ENCODE results near the gene MAP2K6.

Gene MAP2K6

GRCh38 chr17:69427486-69428197 is 13.1 kb downstream of the MAP2K6 start:
- no peak for DNase-seq

DNA sequence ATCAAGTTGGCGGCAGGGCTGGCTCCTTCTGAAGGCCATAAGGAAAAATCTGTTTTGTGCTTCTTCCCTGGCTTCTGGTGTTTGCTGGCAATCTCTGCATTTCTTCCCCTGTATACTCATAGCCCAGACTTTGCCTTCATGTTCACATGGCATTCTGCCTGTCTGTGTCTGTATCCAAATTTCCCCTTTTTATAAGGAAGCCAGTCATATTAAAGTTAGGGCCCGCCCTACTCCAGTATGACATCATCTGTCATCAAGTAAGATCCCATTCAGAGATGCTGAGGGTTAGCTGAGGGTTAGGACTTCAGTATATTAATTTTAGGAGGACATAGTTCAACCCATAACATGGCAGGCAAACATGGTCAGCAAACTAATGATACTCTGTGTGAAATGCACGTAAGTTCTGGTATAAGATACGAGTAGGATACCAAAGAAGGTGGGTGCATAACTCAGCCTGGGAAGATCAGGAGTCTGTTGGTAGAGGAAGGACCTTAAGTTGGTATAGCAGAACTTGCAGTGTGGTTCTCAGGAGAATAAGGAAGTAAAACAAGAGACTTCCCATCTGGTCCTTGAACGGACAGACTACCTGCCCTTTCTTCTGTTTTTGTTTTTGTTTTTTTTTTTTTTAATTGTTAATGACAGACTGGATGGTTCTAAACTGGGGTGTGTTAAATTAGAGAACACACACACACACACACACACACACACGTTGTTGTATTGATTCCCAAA is 13.9 kb downstream of the MAP2K6 start:
- DNase-seq: no peak

- no peak for DNase-seq
These were observed 16.0 kb downstream of the MAP2K6 start for GRCh38 chr17:69430488-69430887.

DNA sequence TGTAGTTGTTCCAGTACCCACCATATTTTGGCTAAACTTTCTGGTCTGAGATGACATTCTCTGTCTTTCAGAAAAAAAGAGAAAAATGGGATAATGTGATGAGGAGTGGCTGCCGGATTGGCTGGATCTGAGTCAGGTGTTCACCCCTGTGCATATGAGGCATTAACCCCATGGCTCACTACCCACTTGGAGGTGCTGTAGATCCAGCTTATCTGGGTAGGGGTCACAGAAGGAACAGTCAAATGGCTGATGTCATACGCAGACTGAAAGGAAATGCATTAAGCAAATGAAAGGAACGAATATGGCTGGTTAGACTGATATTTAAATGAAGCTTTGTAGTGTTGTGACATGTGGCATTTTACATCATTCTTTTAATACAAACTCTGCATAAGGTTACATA is 17.3 kb downstream of the MAP2K6 start:
- DNase-seq: no peak

DNA sequence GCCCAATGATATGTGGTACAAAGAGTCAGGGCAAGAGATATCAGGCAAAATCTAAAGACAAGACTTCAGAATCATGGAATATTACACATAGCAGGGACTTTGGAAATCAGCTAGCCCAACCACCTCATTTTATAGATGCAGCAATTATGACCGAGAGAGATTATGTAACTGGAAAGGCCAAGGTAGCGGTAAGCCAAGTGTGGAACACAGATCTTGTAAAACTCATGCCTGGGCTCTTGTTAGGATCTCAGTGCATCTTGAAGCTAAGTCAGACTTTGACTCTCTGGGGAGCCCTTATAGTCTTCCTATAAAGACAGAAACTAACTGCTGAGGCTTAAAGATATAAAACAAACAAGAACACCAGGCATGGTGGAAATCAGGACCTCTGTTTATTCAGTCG is 18.6 kb downstream of the MAP2K6 start:
- no peak for DNase-seq

GRCh38 chr17:69434164-69434579 is 19.7 kb downstream of the MAP2K6 start:
- DNase-seq: no peak

DNA sequence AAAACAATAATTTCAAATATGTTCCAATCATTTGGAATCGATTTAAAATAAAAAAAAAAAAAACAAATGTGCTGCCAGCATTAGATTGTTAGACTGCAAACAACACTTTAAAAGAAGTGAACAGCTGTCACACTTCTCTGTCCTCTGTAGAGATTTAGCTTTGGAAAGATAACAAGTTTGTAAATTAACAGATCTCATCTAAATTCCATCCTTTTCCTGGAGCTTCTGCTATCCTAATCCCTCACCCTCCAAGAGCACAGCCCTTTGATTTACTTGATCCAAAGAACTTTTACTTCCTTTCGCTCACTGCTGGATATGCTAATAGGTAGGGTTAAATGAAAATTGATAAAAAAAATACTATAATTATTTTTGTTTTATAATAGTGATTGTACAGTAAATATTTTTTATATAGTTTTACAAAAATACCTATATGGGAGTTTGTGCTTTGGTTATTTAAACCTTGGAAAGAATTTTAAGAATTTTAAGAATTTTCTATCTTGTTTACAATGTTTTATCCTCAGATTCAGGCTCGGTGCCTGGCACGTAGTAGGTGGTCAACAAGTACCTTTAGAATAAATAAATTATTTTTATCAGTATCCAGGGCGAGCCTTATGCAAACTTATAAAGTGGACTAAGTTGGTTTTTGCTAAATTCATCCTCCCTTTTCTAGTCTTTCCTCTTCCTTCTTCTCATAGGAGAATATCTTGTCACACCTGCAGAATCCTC is 21.6 kb downstream of the MAP2K6 start:
- DNase-seq: no peak

DNA sequence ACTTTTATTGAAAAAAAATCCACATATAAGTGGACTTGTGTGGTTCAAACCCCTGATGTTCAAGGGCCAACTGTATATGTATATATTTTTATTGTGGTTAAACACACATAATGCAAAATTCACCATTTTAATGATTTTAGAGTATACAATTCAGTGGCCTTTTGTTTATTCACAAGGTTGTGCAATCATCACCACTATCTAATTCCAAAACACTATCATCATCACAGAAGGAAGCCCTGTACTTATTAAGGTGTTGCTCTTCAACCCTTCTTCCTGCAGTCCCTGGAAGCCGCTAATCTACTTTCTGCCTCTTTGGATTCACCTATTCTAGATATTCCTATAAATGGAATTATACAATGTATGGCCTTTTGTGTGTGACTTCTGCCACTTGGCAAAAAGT is 23.0 kb downstream of the MAP2K6 start:
- no peak for DNase-seq

DNA sequence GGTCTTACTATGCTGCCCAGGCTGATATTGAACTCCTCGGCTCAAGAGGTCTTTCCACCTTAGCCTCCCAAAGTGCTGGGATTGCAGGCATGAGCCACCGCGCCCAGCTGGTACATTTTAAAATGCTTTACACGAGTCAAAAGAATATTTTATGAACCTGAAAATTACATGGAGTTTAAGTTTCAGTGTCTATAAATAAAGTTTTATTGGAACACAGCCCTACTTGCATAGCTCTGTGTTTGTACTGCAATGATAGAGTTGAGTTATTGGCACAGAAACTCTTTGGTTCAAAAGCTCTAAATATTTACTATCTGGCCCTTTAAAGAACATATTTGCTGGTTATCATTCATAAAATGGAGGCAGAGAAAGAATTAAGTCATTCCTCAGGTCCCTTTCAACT is 24.3 kb downstream of the MAP2K6 start:
- no peak for DNase-seq

DNA sequence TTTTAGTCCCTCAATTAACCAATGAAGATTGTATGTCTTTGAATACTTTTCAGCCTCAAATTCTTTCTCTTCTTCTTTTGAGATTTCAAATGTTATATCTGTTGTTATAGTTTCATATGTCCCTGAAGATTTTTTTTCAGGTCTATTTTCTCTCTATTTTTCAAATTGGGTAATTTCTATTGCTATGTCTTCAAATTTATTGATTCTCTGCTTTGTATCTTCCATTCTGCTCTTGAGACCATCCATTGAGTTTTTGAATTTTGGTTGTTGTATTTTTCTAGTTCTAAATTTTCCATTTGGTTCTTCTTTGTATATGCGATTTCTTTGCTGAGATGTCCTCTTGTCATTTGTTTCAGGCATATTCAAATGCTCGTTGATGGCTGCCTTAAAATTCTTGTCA is 26.7 kb downstream of the MAP2K6 start:
- DNase-seq: no peak

DNA sequence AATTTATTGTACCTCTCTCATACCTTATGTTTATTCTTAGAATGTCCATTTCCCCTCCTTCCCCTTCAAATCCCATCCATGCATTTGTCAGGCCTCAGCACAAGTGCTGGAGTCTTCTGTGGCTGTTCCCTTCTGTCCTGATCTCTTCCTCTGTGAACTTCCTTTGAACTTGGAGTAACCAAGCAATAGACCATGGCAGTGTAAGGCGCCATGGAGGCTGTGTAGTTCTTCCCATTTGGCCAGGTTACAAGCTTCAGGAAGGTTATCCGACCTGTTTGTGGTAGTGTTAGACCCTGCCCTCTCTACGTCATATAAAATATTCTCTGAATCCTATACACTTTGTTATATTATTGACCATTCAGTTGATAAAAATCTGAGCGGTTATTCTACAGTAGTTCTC is 28.6 kb downstream of the MAP2K6 start:
- DNase-seq: no peak

GRCh38 chr17:69444023-69444422 is 29.5 kb downstream of the MAP2K6 start:
- no peak for DNase-seq

GRCh38 chr17:69445132-69445531 is 30.6 kb downstream of the MAP2K6 start:
- DNase-seq: no peak

GRCh38 chr17:69447726-69448125 is 33.2 kb downstream of the MAP2K6 start:
- no peak for DNase-seq

DNA sequence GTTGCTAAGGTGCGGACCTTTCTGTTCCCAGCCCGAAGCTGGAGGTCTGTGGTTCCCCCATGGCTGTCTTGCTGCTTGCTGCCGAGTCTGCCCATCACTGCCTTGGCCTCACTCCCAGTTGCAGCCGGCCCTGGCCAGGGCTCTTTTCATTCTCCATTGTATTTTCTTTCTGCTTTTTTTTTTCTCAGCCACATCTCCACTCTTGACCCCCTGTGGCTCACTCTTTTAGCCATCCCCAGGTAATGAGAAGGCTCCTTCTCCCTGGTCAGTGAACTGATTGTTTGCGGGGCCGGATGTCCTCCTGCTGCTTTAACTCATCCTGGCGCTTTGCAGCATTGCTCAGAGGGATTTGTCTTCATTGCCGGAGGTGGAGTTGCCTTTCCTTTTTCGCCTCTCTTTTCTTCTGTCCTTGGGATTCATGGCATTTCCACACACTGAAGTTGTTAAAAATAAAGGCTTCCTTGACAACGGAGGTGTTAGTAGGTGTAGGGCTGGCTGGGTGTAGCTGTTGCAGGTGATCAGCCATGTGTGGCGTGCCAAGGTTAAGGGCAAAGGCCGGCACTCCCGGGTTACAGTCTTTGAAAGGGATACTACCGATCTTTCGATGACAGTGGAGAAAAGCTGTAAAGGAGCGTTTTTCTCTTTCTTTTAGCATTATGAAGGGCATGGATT is 34.1 kb downstream of the MAP2K6 start:
- DNase-seq: no peak

DNA sequence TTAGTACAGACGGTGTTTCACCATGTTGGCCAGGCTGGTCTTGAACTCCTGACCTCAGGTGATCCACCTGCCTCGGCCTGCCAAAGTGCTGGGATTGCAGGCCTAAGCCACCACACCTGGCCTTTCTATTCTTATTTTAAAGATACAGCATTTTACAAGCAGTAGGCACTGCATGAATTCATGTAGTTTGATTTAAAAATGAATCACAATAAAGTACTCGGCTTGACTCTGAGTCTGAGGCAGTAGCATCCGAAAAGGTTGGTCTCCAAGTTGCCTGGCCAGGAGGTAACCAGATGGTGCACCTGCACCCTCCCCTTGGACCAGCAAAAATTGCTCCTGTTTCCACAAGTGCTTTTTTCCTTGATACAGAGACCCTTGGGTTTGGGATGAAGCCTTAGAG is 35.6 kb downstream of the MAP2K6 start:
- DNase-seq: no peak

GRCh38 chr17:69450918-69451317 is 36.4 kb downstream of the MAP2K6 start:
- DNase-seq: no peak

GRCh38 chr17:69451416-69452394 is 37.2 kb downstream of the MAP2K6 start:
- DNase-seq: no peak

DNA sequence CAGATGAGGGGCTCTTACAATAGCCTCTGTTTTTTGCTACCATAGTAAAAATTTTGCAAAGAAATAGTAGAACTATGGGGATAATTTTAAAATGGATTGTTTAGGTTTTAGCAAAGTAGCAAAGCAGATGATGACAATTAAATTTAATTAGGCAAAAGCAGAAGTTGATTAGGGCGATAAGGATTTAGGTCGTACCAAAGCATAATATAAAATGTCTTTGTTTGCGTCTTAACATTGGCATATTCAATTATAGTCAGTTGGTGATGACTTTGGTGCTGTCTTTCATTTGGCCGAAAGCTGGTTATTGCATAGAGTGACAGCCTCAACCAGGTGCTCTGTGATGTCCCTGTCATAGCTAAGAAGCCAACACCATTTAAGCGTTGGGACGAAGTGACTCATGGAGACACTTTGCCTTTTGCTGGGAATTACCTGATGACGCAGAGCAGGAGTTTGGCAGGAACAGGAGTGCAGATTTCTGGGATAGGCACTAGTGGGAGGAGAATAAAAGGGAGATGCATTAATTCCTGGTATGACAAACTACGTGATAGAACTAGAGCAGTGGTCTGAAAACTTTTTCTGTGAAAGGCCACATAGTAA is 38.3 kb downstream of the MAP2K6 start:
- no peak for DNase-seq

- no peak for DNase-seq
These were observed 39.6 kb downstream of the MAP2K6 start for GRCh38 chr17:69454051-69454450.

DNA sequence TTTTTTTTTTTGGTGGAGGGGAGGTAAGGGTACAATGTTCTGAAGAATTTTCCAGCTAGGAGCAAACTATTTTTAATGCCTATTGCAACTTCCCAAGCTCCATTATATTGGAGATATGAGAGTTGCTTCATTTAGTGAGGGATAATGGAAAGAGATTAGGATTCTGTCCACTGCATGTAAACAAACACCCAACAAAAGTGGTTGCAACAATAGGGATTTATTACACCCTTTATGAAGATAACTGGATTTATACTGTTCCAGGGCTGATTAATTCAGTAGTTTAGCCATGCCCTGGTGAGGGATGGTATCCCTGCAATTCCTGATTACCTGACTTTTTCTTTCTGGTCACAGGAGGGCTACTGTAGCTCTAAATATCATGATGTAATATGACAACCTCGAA is 40.5 kb downstream of the MAP2K6 start:
- DNase-seq: no peak

GRCh38 chr17:69457603-69458002 is 43.1 kb downstream of the MAP2K6 start:
- DNase-seq: no peak
